ENCODE results near the gene LAMTOR4.
"Not testable (repeated sequence)": the region's sequence is repeated elsewhere in the genome, so short reads cannot be mapped to it uniquely, and the experiment has no call there.

Gene LAMTOR4

DNA sequence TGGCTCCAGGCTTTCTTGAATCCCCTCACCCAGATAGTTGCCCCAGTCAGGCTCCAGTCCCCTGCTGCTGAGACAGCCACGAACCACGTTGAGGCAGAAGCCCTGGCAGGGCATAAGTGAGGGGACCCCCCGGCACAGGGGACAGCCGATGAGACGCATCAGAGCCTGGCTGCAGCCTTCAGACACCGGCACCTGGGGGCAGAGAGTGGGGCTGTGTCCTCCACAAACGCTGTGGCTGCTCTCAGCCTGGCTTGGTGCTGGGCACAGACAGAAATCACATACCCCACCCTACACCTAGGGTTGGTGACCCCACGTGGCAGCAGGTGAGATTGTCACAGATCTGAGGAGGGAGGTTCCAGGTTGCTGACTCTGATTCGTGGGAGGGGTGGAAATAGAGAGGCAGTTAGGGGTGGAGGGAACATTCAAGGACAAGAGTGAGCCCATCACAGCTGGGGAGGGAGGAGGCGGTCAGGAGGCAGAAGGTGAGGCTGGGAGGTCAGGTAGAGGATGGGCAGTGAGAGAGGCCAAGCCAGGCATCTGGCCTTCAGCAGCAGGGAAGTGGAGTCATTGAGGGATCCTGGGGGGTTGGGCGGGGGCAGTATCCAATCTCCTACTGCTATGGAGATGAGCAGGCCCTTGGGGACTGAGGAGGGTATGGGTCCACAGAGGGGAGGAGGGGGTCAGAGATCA, 25.2 kb downstream of the LAMTOR4 start:
- no peak for DNase-seq

DNA sequence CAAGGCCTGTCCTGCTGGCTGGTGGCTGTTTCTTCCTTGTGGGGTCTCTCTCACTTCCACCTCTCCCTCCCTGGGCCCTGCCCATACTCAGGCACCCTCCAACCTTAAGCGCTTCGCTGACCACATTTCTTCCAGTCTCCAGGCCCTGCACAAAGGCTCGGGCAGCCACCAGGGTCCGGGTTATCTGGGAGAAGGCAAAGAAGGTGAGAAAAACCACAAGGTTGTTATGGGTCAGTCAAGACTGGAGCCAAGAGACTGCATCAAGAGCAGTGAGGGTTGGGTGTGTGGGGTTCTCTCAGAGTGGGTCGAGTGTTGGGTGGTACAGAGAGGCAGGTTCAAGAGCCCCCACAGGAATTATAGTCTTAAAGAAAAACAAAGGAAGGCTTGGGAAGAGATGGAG, 25.9 kb downstream of the LAMTOR4 start:
- no peak for DNase-seq

DNA sequence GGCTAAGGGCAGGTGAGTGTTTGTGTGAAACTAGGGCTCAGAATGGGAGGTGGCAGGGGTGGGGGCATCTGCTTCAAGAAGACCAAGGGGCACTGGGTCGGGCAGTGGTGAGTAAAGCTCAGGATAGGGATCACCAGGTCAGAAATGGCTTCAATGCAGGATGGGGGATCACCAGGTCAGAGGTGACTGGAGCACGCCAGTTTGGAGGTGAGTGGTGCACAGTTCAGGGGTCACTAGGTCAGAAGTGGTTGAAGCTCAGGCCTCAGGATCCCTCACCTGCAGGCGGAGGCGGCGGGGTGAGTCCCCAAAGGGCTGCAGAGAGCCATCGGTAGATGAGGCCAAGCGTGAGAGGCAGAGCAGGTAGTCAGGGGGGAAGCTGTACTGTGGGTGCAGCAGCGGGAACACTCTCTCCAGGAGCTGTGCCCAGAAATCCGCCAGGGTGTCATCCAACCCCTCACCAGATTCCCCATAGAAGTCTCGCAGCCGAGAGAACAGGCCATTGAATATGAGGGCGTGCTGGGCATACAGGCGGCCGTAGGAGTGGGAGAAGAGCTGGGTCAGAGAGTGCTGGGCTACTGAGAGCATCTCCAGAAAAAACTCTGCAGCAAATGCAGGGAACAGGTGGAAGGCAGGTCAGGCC, 26.7 kb downstream of the LAMTOR4 start:
- no peak for DNase-seq

DNA sequence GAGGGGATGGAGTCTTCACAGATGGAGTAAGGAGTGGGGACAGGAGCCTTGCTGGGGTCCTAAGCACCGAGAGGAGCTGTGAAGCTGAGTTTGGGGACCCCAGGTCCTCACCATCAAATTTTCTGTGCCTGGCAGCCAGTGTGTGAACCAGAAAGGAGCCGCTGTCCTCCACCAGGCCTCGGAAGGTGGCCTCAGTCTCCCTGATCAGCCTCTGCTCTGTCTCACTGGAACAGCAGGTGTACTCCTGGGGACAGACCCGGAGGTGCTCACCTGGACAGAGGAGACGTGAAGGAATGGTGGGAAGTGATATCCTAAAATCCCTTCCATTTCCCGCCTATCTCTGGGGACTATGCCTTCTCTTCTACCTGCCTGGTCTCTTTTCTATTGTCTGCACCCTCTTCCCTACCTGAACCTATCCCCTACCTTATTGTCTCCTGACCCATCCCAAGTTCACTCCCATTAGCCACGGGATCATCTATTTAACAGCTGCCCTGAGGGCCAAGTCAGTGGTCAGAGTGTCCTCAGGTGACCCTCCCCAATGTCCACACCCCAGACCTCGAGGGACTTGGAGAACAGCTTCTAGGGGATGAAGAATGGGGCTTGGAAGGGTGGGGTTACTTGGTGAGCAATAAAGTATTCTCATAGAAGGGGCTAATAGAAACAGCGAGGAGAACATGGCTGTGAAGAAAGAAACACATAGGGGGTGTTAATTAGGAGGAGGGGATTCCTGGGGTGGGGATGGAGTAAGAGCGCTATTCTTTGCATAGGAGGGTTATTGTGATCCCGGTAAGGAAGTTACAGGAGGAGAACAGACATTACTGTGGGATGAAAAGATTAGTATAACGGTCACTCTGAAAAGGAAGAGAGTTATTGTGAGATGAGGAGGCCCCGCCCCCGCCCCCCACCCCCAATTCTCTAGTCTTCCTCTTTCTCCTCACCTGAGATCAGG, 27.7 kb downstream of the LAMTOR4 start:
- no peak for DNase-seq

DNA sequence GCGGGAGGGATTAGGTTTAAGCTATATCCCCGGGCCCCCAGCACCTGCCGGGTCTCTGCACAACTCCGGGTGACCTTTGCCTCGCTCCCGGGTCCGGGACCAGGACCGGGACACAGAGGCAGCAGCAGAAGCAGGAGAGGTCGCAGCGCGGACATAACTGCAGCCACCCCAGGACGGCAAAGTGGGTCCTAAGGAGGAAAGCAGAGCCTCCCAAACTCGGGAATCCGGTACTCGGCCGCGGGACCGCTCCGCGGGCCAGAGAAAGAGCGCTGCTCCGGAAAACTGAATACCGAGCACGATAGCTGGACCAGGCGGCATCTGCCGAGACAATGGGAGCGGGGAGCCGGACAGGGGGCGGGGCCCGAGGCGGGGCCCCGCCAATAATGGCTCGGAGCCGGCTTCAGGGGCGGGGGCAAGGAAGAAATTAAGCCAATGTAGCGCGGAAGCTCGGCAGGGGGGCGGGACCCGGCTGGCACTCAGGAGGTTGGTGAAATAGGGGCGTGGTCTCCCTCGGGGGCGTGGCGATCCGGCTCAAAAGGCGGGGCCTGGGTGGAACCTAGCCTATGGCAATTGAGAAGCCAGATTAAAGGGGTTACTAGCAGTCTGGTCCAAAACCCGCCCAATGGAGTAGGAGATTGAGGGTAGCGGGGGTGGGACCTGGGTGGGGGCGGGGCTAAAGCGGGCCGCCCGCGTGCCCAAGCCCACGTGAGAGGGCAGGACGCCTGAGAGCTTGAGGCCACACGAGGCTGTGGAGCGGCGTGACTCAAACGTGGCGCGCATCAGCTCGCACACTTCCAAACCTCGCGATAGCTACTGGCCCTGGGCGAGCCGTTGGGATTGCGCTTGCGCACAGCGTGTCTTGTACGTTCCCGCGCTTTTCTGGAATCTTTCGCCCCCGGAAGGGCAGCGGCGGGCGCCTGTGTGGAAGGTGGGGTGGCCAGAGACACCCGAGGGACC, 28.6 kb downstream of the LAMTOR4 start, which contains the start of the genes GPC2 and STAG3:
GPC2 (minus strand) TSS at position 337 of the 957 bp plus-strand sequence; CDS start at position 155, 182 bp downstream.
STAG3 (plus strand) TSS at position 874 of the 957 bp plus-strand sequence. CDS start 2,639 bp downstream, outside the sequence.
- peak; percentile 95 for DNase-seq

DNA sequence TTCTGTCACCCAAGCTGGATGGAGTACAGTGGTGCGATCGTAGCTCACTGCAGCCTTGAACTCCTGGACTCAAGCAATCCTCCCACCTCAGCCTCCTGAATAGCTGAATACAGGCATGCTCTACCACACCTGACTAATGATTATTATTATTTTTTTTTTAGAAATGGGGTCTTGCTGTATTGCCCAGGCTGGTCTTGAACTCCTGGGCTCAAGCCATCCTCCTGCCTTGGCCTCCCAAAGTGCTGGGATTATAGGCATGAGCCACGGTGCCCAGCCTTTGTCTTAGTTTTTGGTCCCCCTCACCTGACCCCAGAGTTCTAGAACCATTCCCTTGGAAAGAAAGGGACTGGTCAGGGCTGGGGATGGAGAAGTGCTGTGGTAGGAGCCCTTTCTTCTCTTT, 31.4 kb downstream of the LAMTOR4 start:
- not testable (repeated sequence) for DNase-seq

DNA sequence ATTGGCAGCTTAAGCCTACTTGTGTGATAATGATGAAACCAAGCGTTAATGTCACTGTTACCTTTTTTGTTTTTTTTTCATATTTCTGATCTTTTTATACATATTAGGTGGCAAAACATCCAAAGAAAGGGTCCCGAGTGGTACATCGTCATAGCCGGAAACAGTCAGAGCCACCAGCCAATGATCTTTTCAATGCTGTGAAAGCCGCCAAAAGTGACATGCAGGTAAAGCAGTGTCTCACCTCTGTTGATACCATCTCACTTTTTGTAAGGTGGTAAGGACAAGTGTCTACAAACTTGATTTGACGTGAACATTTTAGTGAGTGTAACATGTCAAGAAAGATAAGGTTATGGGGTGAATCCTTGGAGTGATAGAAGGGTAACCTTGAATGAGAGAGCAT, 33.9 kb downstream of the LAMTOR4 start:
- not testable (repeated sequence) for DNase-seq

DNA sequence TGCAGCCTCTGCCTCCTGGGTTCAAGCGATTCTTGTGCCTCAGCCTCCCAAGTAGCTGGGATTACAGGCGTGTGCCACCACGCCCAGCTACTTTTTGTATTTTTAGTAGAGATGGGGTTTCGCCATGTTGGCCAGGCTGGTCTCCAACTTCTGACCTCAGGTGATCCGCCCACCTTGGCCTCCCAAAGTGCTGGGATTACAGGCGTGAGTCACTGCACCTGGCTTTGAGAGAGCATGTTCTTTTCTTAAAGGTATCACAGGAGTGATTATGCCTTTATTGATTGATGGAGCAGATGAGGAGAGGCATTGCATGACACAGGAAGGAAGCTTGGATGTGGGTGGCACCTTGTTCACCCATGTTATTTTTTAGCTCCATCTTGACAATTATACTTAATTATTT, 34.4 kb downstream of the LAMTOR4 start:
- not testable (repeated sequence) for DNase-seq

DNA sequence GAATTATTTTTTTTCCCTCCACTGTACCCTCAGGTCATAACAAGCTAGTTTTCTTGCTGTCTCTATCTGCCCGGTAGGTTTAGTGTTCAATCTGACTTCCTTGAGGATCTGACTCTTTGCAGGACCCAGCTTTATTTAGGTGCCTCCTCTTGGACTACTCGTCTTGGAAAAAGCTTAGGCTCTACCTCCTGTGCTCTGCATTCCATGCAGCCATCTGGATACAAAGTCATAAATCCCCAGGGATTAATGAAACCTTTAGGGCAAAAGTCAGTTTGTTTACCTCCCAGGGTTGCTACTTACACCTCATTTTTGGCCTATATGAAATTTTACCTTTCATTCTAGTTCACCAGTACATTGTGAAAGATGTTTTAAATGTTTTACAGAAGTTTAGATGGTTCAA, 37.0 kb downstream of the LAMTOR4 start:
- DNase-seq, result no peak

DNA sequence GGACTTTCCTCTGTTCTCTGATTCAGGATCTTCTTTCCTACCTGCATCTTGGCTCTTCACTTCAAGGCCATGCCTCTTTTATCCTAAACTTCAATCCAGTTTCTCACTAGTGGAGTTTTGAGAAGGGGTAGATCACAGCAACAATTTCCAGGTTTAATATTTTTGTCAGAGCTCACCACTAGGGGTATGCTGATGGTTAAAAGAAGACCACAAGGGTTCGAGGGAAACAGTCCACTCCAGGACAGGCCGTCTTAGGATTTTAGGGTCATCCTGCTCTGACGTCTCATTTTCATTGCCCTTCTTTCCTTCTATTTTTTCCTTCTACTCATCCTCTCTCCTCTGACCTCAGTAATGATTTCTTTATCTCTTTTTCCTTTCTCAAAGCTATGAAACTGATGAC, 40.3 kb downstream of the LAMTOR4 start:
- DNase-seq, result no peak

DNA sequence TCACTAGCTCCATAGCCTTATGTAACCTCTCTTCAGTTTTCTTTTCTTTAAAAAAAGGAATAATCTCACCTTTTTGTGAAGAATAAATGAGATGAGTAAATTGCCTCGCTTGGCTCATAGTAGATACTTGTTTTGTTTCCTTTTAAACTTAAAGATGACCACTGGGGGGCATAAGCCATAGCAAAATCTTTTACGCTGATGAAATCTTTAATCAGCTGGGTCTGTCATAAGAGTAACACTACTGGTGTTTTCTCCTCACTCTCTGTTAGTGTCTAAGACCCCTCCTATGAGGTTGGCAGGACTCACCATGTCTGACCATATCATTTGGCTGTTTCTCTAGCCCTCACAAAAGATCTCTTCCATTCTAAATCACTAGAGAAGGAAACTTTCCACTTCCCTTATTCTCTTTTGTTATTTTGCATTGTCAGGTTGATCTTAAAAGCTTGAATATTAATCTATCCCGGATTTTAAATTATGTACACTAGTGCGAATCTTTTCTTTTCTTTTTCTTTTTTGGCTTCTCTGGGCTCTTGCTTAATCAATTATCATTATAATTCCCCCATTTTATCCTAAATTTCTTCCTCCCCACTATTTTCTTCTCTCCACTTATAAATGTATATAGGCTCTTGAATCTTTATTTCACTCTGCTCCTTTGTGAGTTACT, 41.5 kb downstream of the LAMTOR4 start:
- DNase-seq, result peak; percentile 41

DNA sequence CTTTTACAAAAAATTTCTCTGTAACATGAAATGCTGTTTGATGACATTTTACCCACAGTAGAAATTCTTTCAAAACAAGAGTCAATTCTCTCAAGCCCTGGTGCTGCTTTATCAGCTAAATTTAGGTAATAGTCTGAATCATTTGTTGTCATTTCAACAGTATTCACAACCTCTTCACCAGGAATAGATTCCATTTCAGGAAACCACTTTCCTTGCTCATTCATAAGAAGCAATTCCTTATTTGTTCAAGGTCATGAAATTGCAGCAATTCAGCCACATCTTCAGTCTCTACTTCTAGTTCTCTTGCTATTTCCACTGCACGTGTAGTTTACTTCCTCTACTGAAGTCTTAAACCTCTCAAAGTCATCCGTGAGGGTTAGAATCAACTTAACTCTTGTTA, 43.1 kb downstream of the LAMTOR4 start:
- no peak for DNase-seq

DNA sequence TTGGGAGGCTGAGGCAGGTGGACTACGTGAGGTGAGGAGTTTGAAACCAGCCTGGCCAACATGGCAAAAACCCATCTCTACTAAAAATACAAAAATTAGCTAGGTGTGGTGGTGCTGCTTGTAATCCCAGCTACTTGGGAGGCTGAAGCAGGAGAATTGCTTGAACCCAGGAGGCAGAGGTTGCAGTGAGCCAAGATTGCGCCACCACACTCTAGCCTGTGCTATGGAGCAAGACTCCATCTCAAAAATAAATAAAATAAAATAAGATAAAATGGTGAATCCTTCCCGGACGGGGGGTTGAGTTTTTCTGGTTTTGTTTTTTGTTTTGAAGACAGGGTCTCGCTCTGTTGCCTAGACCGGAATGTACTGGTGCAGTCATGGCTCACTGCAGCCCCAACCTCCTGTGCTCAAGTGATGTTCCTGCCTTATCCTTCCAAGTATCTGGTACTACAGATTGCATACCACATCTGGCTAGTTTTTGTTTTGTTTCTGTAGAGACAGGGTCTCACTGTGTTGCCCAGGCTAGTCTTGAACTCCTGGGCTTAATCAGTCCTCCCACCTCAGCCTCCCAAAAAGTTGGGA, 43.7 kb downstream of the LAMTOR4 start:
- DNase-seq, result not testable (repeated sequence)

DNA sequence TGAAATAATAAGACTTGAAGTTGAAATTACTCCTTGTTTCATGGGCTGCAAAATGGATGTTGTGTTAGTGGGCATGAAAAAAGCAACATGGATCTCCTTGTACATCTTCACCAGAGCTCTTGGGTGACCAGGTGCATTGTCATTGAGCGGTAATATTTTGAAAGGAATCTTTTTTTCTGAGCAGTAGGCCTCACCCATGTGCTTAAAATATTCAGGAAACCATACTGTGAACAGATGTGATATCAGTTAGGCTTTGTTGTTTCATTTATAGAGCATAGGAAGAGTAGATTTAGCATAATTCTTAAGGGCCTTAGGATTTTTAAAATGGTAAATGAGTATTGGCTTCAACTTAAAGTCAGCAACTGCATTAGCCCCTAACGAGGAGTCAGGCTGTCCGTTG, 44.3 kb downstream of the LAMTOR4 start:
- DNase-seq, result no peak

DNA sequence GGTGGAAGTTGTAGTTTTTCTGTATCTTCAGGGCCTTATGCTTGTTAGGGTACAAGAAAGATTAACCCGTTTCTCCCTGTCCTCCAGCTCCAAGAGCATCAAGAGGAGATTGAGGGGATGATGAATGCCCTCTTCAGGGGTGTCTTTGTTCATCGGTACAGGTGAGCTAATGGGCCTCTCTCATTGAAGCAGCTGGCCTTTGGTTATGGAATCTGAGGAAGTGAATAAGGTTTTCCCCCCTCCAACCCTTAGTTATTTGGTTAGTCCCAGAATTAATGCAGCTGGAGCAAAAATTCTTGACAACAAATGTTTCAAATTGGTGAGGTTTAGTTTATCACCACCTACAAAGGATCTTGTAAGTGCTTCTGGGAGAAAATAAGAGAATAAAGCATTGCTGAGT, 46.5 kb downstream of the LAMTOR4 start:
- no peak for DNase-seq

DNA sequence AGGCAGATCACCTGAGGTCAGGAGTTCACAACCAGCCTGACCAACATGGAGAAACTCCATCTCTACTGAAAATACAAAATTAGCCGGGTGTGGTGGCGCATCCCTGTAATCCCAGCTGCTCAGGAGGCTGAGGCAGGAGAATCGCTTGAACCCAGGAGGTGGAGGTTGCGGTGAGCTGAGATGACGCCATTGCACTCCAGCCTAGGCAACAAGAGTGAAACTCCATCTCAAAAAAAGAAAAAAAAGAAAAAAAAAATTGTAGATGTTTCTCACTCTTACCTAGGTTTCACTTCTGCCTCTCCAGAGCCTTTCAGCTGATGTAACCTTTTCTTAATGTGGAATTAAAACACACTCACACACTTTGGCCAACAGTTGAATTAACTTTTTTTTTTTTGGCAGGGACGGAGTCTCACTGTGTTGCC, 47.2 kb downstream of the LAMTOR4 start:
- not testable (repeated sequence) for DNase-seq

DNA sequence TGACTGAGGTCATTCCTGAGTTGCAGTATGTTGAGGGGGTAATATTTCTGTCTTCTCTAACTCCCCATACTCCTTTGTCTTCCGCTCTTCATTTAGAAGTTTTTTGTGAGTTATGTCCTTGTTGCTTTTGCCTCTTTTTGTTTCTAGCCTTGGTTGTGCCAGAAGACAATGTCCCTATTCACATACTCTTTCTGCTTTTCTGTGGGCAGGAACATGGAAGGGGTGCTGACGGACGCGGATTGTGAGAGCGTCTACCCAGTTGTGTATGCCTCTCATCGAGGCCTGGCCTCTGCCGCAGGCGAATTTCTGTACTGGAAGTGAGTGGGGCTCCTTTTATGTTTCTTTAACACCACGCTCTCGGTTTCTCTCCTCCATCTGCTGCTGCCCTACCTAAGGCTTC, 49.5 kb downstream of the LAMTOR4 start:
- DNase-seq, result no peak

DNA sequence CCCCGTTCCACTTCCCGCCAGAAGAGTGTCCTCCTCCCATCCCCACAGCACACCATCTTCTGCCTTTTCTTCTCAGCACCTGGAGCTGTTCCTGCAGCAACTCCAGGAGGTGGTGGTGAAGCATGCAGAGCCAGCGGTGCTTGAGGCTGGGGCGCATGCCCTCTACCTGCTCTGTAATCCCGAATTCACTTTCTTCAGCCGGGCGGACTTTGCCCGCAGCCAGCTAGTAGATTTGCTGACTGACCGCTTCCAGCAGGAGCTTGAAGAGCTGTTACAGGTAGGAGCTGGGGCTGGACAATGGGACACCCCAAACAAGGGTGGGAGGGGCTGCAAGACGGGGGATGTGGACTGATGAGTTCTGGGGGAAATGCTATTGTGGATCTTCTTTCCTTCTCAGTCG, 52.0 kb downstream of the LAMTOR4 start:
- DNase-seq, result no peak
